Activated B cell treated with CpG ODN at 0.5 μM for 24 hours (primary cell): Measurements from ENCODE around the gene KNSTRN. TPM values are rescaled to one million over a fixed set of nuclear protein-coding genes. Genes with fewer than 3 reads are reported as not detected.

Experiments
- ATAC-seq: fragments of 200-7000 bp; cut with Tn5 transposase; one replicate; pipeline ENCODE4 v1.10.0; 2021; ENCODE audit warnings: low read depth, mild to moderate bottlenecking, moderate library complexity
- CTCF ChIA-PET: fragments of 350-600 bp; sonication (Branson Sonifier 250); formaldehyde crosslinking; loops from one replicate; lab custom pipeline; 2021; ENCODE audit warnings: antibody characterized with exemption; lab: Charles Lee
- POLR2A ChIA-PET: fragments of 350-600 bp; sonication (Branson Sonifier 250); formaldehyde crosslinking; loops from one replicate; lab custom pipeline; 2021; ENCODE audit warnings: antibody characterized with exemption; lab: Charles Lee
- DNase-seq: peaks from one replicate; pipeline ENCODE4 v3.0.0; 2022
- H3K27ac Mint-ChIP-seq: one replicate; pipeline ENCODE4 v1.8.0; 2020; ENCODE audit warnings: mixed read lengths
- H3K27me3 Mint-ChIP-seq: one replicate; pipeline ENCODE4 v1.8.0; 2021; ENCODE audit warnings: mixed read lengths
- H3K36me3 Mint-ChIP-seq: one replicate; pipeline ENCODE4 v1.8.0; 2021; ENCODE audit warnings: low read depth, mixed read lengths
- H3K4me1 Mint-ChIP-seq: one replicate; pipeline ENCODE4 v1.8.0; 2021; ENCODE audit warnings: mixed read lengths
- H3K4me3 Mint-ChIP-seq: one replicate; pipeline ENCODE4 v1.8.0; 2020; ENCODE audit warnings: mild to moderate bottlenecking, mixed read lengths
- H3K9me3 Mint-ChIP-seq: one replicate; pipeline ENCODE4 v1.8.0; 2020; ENCODE audit warnings: mixed read lengths
- intact Hi-C: fragments of 100-400 bp; cut with micrococcal nuclease; formaldehyde crosslinking; loops from one replicate; pipeline ENCODE4 v1.15.1; 2024
- total RNA-seq: library from RNA; stranded (reverse); gene quantifications from 2 replicates; pipeline ENCODE4 v1.2.3, GENCODE V29; 2022
- TF ChIP-seq, protein P1 (sequence below): fragments of 200-600 bp; IDR thresholded peaks from one replicate; pipeline ENCODE4 v1.8.0; 2022; ENCODE audit warnings: antibody characterized with exemption, mild to moderate bottlenecking

The KNSTRN gene
- total RNA-seq, 1 donor from 2014 or later: 11.5 TPM

- ChIA-PET POLR2A (interaction anchor here (1.6 kb wide), 1 partner anchor 141 kb away, joined by 4 read pairs; no protein-coding TSS in a partner anchor), CTCF (interaction anchor here (0.6 to 8.8 kb wide), 8 partner anchors 23 to 728 kb away, joined by 3 to 113 read pairs (median 10); no protein-coding TSS in a partner anchor)
- H3K4me1 Mint-ChIP-seq: peaks cover 2% of the 10 kb centered on the region
- intact Hi-C loops: loop anchor here (5.0 to 10.0 kb wide), 3 partner anchors 38 to 376 kb away; partner anchors contain the start of gene KNSTRN
- no peak overlapping the region for H3K27ac Mint-ChIP-seq
- H3K4me3 Mint-ChIP-seq: no peak overlapping the region
- no peaks in the 10 kb centered on the region for H3K27me3 Mint-ChIP-seq
- H3K36me3 Mint-ChIP-seq: peaks cover 17% of the 10 kb centered on the region
- TF ChIP-seq, protein P1, sequence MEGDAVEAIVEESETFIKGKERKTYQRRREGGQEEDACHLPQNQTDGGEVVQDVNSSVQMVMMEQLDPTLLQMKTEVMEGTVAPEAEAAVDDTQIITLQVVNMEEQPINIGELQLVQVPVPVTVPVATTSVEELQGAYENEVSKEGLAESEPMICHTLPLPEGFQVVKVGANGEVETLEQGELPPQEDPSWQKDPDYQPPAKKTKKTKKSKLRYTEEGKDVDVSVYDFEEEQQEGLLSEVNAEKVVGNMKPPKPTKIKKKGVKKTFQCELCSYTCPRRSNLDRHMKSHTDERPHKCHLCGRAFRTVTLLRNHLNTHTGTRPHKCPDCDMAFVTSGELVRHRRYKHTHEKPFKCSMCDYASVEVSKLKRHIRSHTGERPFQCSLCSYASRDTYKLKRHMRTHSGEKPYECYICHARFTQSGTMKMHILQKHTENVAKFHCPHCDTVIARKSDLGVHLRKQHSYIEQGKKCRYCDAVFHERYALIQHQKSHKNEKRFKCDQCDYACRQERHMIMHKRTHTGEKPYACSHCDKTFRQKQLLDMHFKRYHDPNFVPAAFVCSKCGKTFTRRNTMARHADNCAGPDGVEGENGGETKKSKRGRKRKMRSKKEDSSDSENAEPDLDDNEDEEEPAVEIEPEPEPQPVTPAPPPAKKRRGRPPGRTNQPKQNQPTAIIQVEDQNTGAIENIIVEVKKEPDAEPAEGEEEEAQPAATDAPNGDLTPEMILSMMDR: no peak
- ATAC-seq (no peak), DNase-seq (no peak)
- no peaks in the 10 kb centered on the region for H3K9me3 Mint-ChIP-seq
These were observed 38.3 kb downstream of the KNSTRN start for GRCh38 chr15:40420793-40421192.

- H3K27ac Mint-ChIP-seq: no peak overlapping the region
- peaks cover 12% of the 10 kb centered on the region for H3K36me3 Mint-ChIP-seq
- ATAC-seq (peak; percentile 97), DNase-seq (peak; percentile 77)
- ChIA-PET CTCF (interaction anchor here (0.6 to 8.8 kb wide), 18 partner anchors 14 to 183 kb away, joined by 3 to 113 read pairs (median 4); partner anchors contain the start of genes INAFM2 and PAK6), POLR2A (interaction anchor here (1.0 to 1.6 kb wide), 3 partner anchors 15 to 142 kb away, joined by 3 to 4 read pairs (median 4); no protein-coding TSS in a partner anchor)
- no peaks in the 10 kb centered on the region for H3K9me3 Mint-ChIP-seq
- peaks cover 2% of the 10 kb centered on the region for H3K4me1 Mint-ChIP-seq
- TF ChIP-seq, protein P1: peak; percentile 86
- H3K27me3 Mint-ChIP-seq: no peaks in the 10 kb centered on the region
- intact Hi-C loops: loop anchor here (1.0 to 10.0 kb wide), 7 partner anchors 39 to 377 kb away; partner anchors contain the start of gene KNSTRN
- H3K4me3 Mint-ChIP-seq: no peak overlapping the region
These were observed 39.0 kb downstream of the KNSTRN start for GRCh38 chr15:40421246-40422157.

GRCh38 chr15:40424483-40425115 lies 42.1 kb downstream of the KNSTRN start:
- POLR2A ChIA-PET: interaction anchor here (0.5 kb wide), 1 partner anchor 103 kb away, joined by 5 read pairs; no protein-coding TSS in a partner anchor
- Mint-ChIP-seq H3K9me3 (no peaks in the 10 kb centered on the region), H3K4me3 (no peak overlapping the region), H3K36me3 (peaks cover 5% of the 10 kb centered on the region), H3K27ac (no peak overlapping the region), H3K27me3 (no peaks in the 10 kb centered on the region), H3K4me1 (peaks cover 2% of the 10 kb centered on the region)
- ATAC-seq: no peak
- DNase-seq: no peak
- intact Hi-C loops: loop anchor here (5.0 to 10.0 kb wide), 3 partner anchors 42 to 380 kb away; partner anchors contain the start of gene KNSTRN
- CTCF ChIA-PET: interaction anchor here (0.6 to 8.8 kb wide), 3 partner anchors 39 to 87 kb away, joined by 3 to 113 read pairs (median 4); no protein-coding TSS in a partner anchor
- TF ChIP-seq, protein P1: no peak

DNA sequence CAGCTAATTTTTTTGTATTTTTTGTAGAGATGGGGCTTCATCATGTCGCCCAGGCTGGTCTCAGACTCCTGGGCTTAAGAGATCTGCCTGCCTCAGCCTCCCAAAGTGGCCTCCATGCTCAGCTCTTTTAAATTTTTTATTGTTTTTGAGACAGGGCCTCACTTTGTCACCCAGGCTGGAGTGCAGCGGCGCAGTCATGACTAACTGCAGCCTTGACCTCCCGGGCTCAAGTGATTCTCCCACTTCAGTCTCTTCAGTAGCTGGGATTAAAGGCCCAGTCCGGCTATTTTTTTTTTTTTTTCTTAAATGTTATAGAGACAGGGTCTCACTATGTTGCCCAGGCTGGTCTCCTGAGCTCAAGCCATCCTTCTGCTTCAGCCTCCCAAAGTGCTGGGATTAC lies 43.2 kb downstream of the KNSTRN start:
- H3K27me3 Mint-ChIP-seq: no peaks in the 10 kb centered on the region
- H3K4me3 Mint-ChIP-seq: no peak overlapping the region
- peaks cover 2% of the 10 kb centered on the region for H3K4me1 Mint-ChIP-seq
- no peak for DNase-seq
- CTCF ChIA-PET: interaction anchor here (0.9 to 8.8 kb wide), 4 partner anchors 44 to 103 kb away, joined by 3 to 113 read pairs (median 4); partner anchors contain the start of gene INAFM2
- intact Hi-C loops: loop anchor here (10.0 kb wide), 1 partner anchor 381 kb away; no protein-coding TSS in a partner anchor
- ATAC-seq: no peak
- no peak overlapping the region for H3K27ac Mint-ChIP-seq
- POLR2A ChIA-PET: interaction anchor here (0.7 kb wide), 1 partner anchor 344 kb away, joined by 6 read pairs; the partner anchor contains the start of gene C15orf62
- no peaks in the 10 kb centered on the region for H3K9me3 Mint-ChIP-seq
- peaks cover 5% of the 10 kb centered on the region for H3K36me3 Mint-ChIP-seq
- TF ChIP-seq, protein P1: no peak
